ENCODE results near the gene DIPK1B. TPM values are rescaled to one million over a fixed set of nuclear protein-coding genes. Genes with fewer than 3 reads are reported as not detected.

Gene DIPK1B
- total RNA-seq, 1 donor from 2014 or later, result 60.5 TPM

DNA sequence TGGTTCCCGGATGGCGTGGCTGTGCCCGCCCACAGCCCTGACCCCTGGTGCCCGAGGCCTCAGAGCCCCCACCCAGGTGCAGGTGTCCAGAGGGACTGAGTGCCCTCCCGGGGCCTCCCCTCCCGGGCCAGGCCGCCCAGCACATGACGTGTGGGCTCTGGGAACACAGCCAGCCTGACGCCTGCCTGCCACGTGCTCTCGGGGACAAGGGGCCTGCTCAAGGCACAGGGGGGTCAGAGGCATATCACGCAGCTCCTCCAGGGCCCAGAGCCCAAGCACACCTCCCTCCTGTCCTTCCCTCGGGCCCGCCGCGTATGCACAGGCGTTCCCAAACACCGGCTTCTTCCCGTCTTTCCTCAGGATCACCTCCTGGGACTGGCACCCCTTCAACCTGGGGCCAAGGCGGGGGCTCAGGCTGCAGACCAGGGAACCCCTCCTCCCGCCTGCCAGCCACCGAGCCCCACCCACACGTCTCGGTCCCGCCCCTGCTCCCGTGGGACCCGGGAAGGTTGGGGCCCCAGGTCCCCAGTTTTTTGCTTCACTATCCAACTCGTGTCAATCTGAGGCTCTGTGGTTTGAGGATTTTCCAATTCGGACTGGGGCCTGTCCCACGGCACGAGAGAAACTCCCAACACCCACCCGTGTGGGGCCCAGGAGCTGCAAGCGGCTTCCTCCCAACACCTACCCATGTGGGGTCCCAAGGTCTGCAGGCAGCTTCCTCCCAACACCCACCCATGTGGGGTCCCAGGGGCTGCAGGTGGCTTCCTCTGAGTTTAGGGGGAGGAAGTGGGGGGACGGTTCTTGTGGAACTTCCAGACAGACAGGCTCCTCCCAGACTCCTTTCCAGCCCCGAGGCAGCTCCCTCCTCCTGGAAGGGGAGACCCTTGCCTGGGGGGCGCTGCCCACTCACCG is 28.9 kb downstream of the DIPK1B start:
- no peak for DNase-seq (ENCODE audit: low spot score in 2 of 2, unreplicated experiment in 2 of 2)
- Mint-ChIP-seq H3K27me3 (ENCODE audit: low read depth) (peaks cover 5% of the 10 kb centered on the region), H3K36me3 (no peaks in the 10 kb centered on the region), H3K4me3 (no peak overlapping the region), H3K9me3 (no peaks in the 10 kb centered on the region), H3K27ac (no peak overlapping the region), H3K4me1 (peaks cover 11% of the 10 kb centered on the region)
- TF ChIP-seq, protein P1, sequence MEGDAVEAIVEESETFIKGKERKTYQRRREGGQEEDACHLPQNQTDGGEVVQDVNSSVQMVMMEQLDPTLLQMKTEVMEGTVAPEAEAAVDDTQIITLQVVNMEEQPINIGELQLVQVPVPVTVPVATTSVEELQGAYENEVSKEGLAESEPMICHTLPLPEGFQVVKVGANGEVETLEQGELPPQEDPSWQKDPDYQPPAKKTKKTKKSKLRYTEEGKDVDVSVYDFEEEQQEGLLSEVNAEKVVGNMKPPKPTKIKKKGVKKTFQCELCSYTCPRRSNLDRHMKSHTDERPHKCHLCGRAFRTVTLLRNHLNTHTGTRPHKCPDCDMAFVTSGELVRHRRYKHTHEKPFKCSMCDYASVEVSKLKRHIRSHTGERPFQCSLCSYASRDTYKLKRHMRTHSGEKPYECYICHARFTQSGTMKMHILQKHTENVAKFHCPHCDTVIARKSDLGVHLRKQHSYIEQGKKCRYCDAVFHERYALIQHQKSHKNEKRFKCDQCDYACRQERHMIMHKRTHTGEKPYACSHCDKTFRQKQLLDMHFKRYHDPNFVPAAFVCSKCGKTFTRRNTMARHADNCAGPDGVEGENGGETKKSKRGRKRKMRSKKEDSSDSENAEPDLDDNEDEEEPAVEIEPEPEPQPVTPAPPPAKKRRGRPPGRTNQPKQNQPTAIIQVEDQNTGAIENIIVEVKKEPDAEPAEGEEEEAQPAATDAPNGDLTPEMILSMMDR (IDR thresholded peaks at IDR 0.05; ENCODE audit: unreplicated experiment), result no peak

DNA sequence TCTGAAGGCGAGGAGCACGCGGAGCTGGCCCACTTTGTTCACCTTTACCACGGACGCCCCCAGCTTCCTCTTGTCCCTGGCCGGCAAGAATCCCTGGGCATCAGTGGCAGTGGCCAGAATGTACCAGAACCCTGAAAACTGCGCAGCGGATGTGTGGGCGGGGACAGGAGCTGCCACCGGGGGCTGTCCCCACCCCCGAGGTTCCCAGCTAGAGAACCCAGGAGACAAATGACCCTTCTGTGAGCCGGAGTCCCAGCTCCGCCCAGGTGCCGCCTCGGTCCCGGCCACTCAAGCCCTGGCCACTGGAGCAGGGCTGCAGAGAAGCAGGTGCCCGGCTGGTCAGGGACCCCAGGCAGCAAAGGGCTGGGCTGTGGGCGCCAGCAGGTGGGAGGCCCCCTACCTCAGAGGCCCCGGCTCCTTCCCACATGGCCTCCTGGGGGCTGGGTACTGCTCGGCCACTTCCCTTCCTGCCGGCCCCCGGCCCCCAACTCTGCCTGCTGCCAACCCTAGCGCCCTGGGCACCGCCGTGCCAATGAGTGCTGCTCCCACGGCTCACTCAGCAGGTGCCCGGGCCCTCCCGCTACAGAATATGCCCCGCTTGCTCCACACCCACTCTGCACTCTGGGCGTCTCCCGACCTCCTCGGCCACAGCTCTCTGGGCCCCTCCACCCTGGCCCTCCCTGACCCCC is 29.7 kb downstream of the DIPK1B start:
- Mint-ChIP-seq H3K27ac (no peak overlapping the region), H3K27me3 (ENCODE audit: low read depth) (peaks cover 5% of the 10 kb centered on the region), H3K4me1 (peaks cover 11% of the 10 kb centered on the region), H3K4me3 (no peak overlapping the region), H3K36me3 (no peaks in the 10 kb centered on the region), H3K9me3 (no peaks in the 10 kb centered on the region)
- no peak for DNase-seq (ENCODE audit: low spot score in 2 of 2, unreplicated experiment in 2 of 2)
- TF ChIP-seq, protein P1 (IDR thresholded peaks at IDR 0.05; ENCODE audit: unreplicated experiment), result no peak

DNA sequence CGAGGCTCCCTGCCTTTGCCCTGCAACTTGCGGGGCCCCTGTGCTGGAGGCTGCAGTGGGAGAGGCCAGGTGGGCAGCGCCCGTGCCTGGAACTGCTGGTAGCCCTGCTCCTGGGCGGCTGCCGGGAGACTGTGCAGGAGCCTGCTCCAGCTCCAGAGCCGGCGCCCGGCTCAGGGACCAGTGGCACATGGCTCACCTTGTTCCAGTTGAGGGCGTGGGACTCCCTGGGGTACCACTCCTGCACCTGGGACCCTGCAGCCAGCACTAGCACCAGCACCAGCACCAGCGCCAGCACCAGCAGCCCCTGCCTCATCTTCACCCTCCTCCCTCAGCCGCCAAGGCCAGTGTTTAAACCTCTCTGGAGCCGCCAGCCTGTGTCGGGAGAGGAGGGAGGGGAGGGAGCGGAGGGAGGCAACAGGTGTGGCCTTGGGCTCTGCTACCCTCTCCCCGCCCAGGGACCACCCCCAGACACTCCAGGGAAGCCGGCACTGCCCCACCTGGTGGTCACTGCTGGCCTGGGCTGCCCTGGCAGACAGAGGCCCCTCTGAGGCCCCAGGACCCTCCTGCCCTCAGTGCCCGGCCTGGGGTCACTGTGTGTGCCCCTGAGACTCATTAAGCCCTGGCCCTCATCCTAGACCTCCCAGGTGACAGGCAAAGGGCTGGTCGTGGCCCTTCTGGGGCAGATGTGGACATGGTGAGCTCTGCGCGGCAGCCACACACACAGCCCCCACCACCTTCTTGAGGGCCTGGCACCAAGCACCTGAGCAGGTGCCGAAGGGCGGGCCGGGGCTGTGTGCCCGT is 30.4 kb downstream of the DIPK1B start, which contains the start of gene LCN10:
Gene LCN10, minus strand, starts transcription at position 350 of the 801 bp plus-strand sequence. Its CDS starts 37 bp downstream, at position 313.
- H3K27me3 Mint-ChIP-seq (ENCODE audit: low read depth), result peaks cover 5% of the 10 kb centered on the region
- H3K9me3 Mint-ChIP-seq, result no peaks in the 10 kb centered on the region
- TF ChIP-seq, protein P1 (IDR thresholded peaks at IDR 0.05; ENCODE audit: unreplicated experiment), result no peak
- H3K4me3 Mint-ChIP-seq, result no peak within 1 kb of the TSS
- no peaks in the 10 kb centered on the region for H3K36me3 Mint-ChIP-seq
- no peak within 1 kb of the TSS for H3K27ac Mint-ChIP-seq
- no peak for DNase-seq (ENCODE audit: low spot score in 2 of 2, unreplicated experiment in 2 of 2)
- peaks cover 11% of the 10 kb centered on the region for H3K4me1 Mint-ChIP-seq

DNA sequence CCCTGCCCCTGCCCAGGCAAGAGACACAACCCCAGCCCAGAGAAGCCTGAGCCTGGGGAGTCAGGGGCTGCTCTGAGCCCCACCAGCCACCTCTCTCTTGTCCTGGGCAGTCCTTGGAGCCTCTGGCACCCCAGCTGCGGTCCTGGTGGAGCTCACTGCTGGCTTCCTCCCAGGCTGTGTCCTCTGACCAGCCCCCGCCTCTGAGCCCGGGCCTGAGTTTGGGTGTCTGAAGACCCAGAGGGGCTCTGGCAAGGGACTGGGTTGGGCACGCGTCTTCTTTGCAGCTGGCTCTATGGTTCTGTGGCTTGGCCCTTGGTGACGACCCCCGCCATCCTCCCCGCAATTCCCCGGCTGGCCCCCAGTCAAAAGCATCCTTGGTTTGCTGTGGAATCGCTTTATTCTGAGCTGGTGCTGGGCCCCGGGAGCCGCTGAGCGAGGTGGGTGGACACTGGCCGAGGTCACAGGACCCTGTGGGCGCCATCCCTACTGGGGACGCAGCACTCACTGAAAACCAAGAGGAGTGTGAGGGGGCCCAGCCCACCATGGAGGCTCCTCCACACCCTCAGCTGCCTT is 31.4 kb downstream of the DIPK1B start:
- TF ChIP-seq, protein P1 (IDR thresholded peaks at IDR 0.05; ENCODE audit: unreplicated experiment), result no peak
- H3K27ac Mint-ChIP-seq, result no peak overlapping the region
- H3K4me3 Mint-ChIP-seq, result no peak overlapping the region
- no peaks in the 10 kb centered on the region for H3K9me3 Mint-ChIP-seq
- peaks cover 2% of the 10 kb centered on the region for H3K27me3 Mint-ChIP-seq (ENCODE audit: low read depth)
- no peaks in the 10 kb centered on the region for H3K36me3 Mint-ChIP-seq
- H3K4me1 Mint-ChIP-seq, result peaks cover 11% of the 10 kb centered on the region
- no peak for DNase-seq (ENCODE audit: low spot score in 2 of 2, unreplicated experiment in 2 of 2)

DNA sequence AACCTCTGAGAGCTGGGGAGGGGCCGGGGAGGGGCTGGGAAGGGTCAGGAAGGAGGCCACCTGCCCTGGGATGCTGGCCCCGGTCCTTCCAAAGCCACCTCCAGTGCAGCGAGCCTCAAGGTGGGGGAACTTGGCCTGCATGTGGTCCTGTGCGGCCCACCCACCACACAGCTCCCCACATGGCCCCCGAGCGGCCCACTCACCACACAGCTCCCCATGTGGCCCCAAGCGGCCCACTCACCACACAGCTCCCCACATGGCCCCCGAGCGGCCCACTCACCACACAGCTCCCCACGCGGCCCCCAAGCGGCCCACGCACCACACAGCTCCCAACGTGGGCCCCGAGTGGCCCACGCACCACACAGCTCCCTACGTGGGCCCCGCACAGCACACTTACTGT is 32.4 kb downstream of the DIPK1B start:
- Mint-ChIP-seq H3K4me3 (no peak overlapping the region), H3K27me3 (ENCODE audit: low read depth) (peaks cover 2% of the 10 kb centered on the region), H3K36me3 (no peaks in the 10 kb centered on the region), H3K27ac (no peak overlapping the region), H3K4me1 (peaks cover 11% of the 10 kb centered on the region), H3K9me3 (no peaks in the 10 kb centered on the region)
- no peak for DNase-seq (ENCODE audit: low spot score in 2 of 2, unreplicated experiment in 2 of 2)
- TF ChIP-seq, protein P1 (IDR thresholded peaks at IDR 0.05; ENCODE audit: unreplicated experiment), result no peak

Data from mesothelial cell of epicardium (in vitro differentiated cells).